ENCODE measurements around the gene UGP2. TPM values are rescaled to one million over a fixed set of nuclear protein-coding genes. Genes with fewer than 3 reads are reported as not detected.

Gene UGP2
- total and polyA plus RNA-seq, 10 of the 15 experiments (the other 5 are each of a cell fraction or from before 2014, with no cell fraction given), result 40.8 to 98.3 (median 76.1) TPM

DNA sequence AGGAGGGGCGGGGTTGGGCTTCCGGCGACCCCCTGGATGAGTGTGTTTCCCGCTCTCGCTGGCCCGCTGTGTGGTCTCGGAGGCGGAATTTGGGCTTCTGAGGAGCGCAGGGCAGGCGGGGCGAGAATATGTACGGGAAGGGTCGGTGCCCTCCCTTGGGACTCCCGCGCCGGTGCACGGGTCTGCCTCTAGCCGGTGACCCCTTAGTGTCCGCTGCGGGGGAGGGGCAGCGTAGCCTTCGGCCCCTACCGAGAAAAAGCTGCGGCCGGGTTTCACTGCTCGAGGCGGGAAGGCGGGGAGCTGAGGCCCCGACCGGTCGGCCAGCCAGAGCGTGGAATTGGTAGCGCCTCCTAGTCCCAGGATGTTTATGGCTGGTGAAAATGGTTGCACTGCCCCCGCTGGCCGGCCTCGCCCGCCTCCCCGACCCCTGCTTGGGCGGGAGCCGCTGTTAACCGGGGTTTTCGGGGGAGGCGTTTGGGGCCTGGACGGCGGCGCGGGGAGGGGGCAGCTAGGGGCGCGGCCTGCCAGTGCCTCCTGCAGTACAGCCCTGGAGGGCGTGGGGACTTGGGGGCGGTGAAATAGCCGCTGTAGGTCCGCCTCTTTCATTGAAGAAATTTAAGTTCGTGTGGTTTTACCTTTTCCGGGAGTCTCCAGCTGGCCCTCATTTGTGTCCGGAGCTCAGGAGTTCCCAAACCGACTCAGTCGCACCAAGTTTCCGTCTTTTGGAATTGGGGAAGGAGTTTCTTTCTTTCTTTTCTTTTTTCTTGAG, at the start of gene UGP2 (continued):
- TF ChIP-seq, protein P1, sequence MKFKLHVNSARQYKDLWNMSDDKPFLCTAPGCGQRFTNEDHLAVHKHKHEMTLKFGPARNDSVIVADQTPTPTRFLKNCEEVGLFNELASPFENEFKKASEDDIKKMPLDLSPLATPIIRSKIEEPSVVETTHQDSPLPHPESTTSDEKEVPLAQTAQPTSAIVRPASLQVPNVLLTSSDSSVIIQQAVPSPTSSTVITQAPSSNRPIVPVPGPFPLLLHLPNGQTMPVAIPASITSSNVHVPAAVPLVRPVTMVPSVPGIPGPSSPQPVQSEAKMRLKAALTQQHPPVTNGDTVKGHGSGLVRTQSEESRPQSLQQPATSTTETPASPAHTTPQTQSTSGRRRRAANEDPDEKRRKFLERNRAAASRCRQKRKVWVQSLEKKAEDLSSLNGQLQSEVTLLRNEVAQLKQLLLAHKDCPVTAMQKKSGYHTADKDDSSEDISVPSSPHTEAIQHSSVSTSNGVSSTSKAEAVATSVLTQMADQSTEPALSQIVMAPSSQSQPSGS (IDR thresholded peaks at IDR 0.05; ENCODE audit: low read length), result no peak
- no peak for TF ChIP-seq GABPA (IDR thresholded peaks at IDR 0.05; ENCODE audit: low read depth)
- no peak for TF ChIP-seq CHD2 (IDR thresholded peaks at IDR 0.05; ENCODE audit: borderline replicate concordance, low read depth, low read length)
- 0 out of 2 replicates have a peak, but pooled peaks have one; percentile 27 for TF ChIP-seq POLR2AphosphoS5 (IDR thresholded peaks at IDR 0.05; ENCODE audit: low read length)
- no peak for TF ChIP-seq HDGF (IDR thresholded peaks at IDR 0.05)
- TF ChIP-seq, protein P2, sequence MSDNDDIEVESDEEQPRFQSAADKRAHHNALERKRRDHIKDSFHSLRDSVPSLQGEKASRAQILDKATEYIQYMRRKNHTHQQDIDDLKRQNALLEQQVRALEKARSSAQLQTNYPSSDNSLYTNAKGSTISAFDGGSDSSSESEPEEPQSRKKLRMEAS (IDR thresholded peaks at IDR 0.05; ENCODE audit: low read depth, low read length), result no peak
- no peak for TF ChIP-seq NFYA (IDR thresholded peaks at IDR 0.05; ENCODE audit: borderline replicate concordance, low read depth, low read length)
- TF ChIP-seq, protein P3, sequence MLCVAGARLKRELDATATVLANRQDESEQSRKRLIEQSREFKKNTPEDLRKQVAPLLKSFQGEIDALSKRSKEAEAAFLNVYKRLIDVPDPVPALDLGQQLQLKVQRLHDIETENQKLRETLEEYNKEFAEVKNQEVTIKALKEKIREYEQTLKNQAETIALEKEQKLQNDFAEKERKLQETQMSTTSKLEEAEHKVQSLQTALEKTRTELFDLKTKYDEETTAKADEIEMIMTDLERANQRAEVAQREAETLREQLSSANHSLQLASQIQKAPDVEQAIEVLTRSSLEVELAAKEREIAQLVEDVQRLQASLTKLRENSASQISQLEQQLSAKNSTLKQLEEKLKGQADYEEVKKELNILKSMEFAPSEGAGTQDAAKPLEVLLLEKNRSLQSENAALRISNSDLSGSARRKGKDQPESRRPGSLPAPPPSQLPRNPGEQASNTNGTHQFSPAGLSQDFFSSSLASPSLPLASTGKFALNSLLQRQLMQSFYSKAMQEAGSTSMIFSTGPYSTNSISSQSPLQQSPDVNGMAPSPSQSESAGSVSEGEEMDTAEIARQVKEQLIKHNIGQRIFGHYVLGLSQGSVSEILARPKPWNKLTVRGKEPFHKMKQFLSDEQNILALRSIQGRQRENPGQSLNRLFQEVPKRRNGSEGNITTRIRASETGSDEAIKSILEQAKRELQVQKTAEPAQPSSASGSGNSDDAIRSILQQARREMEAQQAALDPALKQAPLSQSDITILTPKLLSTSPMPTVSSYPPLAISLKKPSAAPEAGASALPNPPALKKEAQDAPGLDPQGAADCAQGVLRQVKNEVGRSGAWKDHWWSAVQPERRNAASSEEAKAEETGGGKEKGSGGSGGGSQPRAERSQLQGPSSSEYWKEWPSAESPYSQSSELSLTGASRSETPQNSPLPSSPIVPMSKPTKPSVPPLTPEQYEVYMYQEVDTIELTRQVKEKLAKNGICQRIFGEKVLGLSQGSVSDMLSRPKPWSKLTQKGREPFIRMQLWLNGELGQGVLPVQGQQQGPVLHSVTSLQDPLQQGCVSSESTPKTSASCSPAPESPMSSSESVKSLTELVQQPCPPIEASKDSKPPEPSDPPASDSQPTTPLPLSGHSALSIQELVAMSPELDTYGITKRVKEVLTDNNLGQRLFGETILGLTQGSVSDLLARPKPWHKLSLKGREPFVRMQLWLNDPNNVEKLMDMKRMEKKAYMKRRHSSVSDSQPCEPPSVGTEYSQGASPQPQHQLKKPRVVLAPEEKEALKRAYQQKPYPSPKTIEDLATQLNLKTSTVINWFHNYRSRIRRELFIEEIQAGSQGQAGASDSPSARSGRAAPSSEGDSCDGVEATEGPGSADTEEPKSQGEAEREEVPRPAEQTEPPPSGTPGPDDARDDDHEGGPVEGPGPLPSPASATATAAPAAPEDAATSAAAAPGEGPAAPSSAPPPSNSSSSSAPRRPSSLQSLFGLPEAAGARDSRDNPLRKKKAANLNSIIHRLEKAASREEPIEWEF (IDR thresholded peaks at IDR 0.05; ENCODE audit: insufficient replicate concordance, low read depth, low read length), result no peak
- TF ChIP-seq STAT1 (conservative IDR thresholded peaks at IDR 0.05), result no peak
- peak; percentile 19 for TF ChIP-seq SKIL (IDR thresholded peaks at IDR 0.05; ENCODE audit: low read depth, poor library complexity, severe bottlenecking)
- TF ChIP-seq NFYB (IDR thresholded peaks at IDR 0.05; ENCODE audit: insufficient read depth, low read depth, low read length), result no peak
- TF ChIP-seq MEF2B (IDR thresholded peaks at IDR 0.05; ENCODE audit: partially characterized antibody, poor library complexity, severe bottlenecking), result peak; percentile 86
- TF ChIP-seq RBBP5 (conservative IDR thresholded peaks at IDR 0.05), result no peak
- TF ChIP-seq, protein P4, sequence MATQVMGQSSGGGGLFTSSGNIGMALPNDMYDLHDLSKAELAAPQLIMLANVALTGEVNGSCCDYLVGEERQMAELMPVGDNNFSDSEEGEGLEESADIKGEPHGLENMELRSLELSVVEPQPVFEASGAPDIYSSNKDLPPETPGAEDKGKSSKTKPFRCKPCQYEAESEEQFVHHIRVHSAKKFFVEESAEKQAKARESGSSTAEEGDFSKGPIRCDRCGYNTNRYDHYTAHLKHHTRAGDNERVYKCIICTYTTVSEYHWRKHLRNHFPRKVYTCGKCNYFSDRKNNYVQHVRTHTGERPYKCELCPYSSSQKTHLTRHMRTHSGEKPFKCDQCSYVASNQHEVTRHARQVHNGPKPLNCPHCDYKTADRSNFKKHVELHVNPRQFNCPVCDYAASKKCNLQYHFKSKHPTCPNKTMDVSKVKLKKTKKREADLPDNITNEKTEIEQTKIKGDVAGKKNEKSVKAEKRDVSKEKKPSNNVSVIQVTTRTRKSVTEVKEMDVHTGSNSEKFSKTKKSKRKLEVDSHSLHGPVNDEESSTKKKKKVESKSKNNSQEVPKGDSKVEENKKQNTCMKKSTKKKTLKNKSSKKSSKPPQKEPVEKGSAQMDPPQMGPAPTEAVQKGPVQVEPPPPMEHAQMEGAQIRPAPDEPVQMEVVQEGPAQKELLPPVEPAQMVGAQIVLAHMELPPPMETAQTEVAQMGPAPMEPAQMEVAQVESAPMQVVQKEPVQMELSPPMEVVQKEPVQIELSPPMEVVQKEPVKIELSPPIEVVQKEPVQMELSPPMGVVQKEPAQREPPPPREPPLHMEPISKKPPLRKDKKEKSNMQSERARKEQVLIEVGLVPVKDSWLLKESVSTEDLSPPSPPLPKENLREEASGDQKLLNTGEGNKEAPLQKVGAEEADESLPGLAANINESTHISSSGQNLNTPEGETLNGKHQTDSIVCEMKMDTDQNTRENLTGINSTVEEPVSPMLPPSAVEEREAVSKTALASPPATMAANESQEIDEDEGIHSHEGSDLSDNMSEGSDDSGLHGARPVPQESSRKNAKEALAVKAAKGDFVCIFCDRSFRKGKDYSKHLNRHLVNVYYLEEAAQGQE (IDR thresholded peaks at IDR 0.05; ENCODE audit: low read depth, low read length), result no peak
- no peak for TF ChIP-seq HDAC2 (IDR thresholded peaks at IDR 0.05)
- TF ChIP-seq CBX3 (IDR thresholded peaks at IDR 0.05; ENCODE audit: borderline replicate concordance, low read depth), result no peak
- no peak for TF ChIP-seq SMAD1 (IDR thresholded peaks at IDR 0.05; ENCODE audit: low read depth, partially characterized antibody)
